ENCODE measurements around the gene BIRC3.

GRCh38 chr11:102347462-102348370 lies 30.4 kb downstream of the BIRC3 start:
- no peak for TF ChIP-seq CTCF (IDR thresholded peaks at IDR 0.05)
- TF ChIP-seq POLR2AphosphoS5 (IDR thresholded peaks at IDR 0.05; ENCODE audit: low read depth, low read length): no peak
- TF ChIP-seq REST (IDR thresholded peaks at IDR 0.05; ENCODE audit: insufficient read depth in 1 of 2, low read depth in 2 of 2, low read length in 1 of 2): no peak
